IPS DF 6.9 (cell line): ENCODE measurements around the gene YKT6.
A peak's percentile ranks its signal among the peaks of the same experiment; 100 is the strongest.

ENCODE experiments used
- DNase-seq: peaks from one replicate; pipeline ENCODE4 v3.0.0-alpha.2; 2013; ENCODE audit warnings: low read depth, low spot score
- H3K27ac ChIP-seq: one replicate; pipeline ENCODE4 v1.5.1; 2013; ENCODE audit warnings: low read length, control low read depth
- H3K27me3 ChIP-seq: 2 replicates; pipeline ENCODE4 v1.6.1; 2013; ENCODE audit warnings: mild to moderate bottlenecking, low read length; ENCODE audit not compliant: control insufficient read depth, insufficient read depth
- H3K36me3 ChIP-seq: 2 replicates; pipeline ENCODE4 v1.6.1; 2013; ENCODE audit warnings: low read length; ENCODE audit not compliant: control insufficient read depth, insufficient read depth
- H3K4me1 ChIP-seq: 2 replicates; pipeline ENCODE4 v1.6.1; 2013; ENCODE audit warnings: low read length; ENCODE audit not compliant: control insufficient read depth, insufficient read depth
- H3K4me3 ChIP-seq: 2 replicates; pipeline ENCODE4 v1.5.1; 2013; ENCODE audit warnings: mild to moderate bottlenecking, low read length
- H3K9me3 ChIP-seq: 2 replicates; pipeline ENCODE4 v1.6.1; 2013; ENCODE audit warnings: low read length, inconsistent platforms; ENCODE audit not compliant: control insufficient read depth, insufficient read depth
- WGBS: extraction: QIAGEN DNeasy Blood & Tissue Kit; methylation state at CpG from one replicate; pipeline ENCODE4 v1.1.7; 2013; ENCODE audit warnings: mixed read lengths, missing lambda C conversion rate; ENCODE audit not compliant: insufficient read length, insufficient coverage; 5-methylcytosine and 5-hydroxymethylcytosine counted together

The YKT6 gene

DNA sequence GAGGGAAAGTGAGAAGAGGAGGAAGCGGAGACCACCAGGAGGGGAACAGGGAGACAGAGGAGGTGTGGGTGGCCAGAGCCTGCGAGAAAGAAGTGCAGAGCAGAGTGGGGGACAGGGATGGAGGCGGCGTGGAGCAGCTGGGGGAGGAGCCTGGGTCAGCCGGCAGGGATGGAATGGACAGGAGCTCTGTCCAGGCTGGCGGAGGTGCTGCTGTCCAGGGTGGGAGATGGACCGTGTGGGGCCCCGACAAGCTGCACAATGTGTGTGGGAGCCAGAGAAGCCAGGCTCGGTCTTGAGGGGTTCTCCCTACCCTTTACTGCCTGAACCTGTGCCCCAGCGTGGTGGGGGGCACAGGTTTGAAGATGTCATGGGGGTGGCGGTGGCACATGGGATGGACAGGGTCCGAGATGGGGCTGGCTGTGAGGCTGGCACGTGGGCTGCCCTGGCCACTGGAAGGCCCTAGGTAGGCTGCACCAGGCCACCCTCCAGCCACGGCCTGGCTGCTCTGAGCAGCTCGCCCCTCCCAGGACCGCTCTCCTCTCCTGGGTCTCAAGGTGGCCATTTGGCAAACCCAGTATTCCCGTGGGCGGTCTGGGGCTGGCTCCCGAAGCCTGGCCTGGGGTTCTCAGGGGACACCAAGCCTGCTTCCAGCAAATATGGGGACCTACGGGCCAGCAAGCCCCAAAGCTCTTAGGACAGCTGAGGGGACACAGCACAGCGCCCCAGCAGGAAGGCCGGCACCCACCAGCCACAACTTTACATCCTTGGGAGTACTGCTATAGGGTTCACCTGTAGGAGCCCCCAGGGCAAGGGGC is 32.3 kb downstream of the YKT6 start:
- Histone ChIP-seq H3K9me3 (no peaks in the 10 kb centered on the region), H3K4me1 (peaks cover 1% of the 10 kb centered on the region; the same call in 1 of the 2 replicates), H3K27me3 (no peaks in the 10 kb centered on the region), H3K36me3 (no peaks in the 10 kb centered on the region), H3K27ac (no peak overlapping the region), H3K4me3 (no peak overlapping the region)
- no peak for DNase-seq
- no CpG with 5 or more reads among the region's 22 CpGs for WGBS

DNA sequence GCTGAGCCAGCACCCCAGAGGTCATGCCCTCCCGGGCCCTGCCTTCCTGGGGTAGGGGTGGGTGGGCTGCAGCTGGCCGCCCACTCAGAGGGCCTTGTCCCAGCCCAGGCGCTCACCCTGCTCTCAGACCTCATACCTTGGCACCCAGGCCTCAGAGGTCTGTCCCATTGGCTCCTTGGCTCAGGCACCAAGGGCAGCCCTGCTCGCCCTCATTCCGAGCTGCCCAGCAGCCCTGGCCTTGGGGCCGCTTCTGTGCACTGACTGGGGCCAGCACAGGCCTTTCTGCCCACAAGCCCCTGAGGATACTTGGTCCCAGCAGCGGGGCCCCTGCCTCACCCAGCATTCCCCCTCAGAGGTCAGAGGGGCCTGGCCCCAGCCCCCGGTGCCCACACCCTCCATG is 34.3 kb downstream of the YKT6 start:
- no peaks in the 10 kb centered on the region for H3K27me3 ChIP-seq
- no peak overlapping the region for H3K27ac ChIP-seq
- no peaks in the 10 kb centered on the region for H3K9me3 ChIP-seq
- H3K36me3 ChIP-seq: no peaks in the 10 kb centered on the region
- H3K4me1 ChIP-seq: peaks cover 1% of the 10 kb centered on the region; the same call in 1 of the 2 replicates
- H3K4me3 ChIP-seq: no peak overlapping the region
- no peak for DNase-seq
- no CpG with 5 or more reads among the region's 8 CpGs for WGBS

DNA sequence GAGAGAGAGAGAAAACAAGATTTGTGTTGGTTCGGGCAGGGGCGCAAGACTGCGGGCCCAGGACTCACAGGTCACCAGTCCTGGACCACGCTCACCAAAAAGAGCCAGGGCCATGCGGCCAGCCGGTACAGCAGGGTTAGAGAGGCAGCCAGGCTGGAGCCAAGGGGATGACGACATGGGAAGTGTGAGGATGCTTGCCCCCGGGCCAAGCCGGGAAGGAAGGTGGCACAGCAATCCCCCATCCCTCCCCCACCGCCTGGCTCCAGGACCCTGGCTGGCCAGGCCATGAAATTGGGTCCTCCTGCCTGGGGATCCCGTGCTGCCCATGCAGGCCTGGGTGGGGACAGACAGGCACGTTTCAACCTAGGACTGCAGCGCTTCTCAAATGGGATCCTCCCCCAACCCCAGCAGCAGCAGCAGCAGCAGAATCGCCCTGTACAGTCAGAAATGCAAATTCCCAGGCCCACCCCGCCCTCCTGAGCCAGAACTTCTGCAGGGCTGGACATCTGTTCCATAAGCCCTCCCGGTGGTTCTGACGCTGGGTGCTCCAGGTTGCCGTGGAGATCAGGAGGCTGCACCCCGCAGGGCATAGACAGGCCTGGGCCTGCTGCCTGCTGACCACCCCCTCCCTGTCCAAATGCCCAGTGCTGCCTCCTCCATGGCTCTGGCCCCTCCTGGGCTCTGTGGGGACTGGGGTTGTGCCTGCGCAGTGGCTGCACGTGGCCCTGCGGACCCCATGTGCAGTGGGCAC is 35.0 kb downstream of the YKT6 start:
- WGBS: no CpG with 5 or more reads among the region's 22 CpGs

DNA sequence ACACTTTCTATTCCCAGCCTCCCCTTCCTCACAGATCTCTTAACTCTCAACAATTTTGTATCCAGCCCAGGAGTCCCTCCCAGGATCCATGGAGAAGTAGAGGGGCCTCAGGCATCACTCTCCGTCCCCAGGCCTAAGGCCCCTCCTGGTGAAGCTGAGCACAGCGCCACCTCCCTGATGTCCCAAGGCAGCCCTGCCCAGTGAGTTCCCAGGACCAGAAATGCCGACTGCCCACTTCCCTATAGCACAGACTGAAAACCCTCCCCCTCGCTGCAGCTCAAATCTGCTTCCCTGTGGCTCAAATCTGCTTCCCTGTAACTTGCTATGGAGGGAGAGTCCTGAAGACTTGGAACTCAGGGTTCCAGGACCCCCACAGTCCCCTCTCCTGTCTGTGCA is 35.6 kb downstream of the YKT6 start:
- H3K4me1 ChIP-seq: peaks cover 1% of the 10 kb centered on the region; the same call in 1 of the 2 replicates
- H3K9me3 ChIP-seq: no peaks in the 10 kb centered on the region
- no peak overlapping the region for H3K27ac ChIP-seq
- no CpG with 5 or more reads among the region's 4 CpGs for WGBS
- no peak for DNase-seq
- H3K27me3 ChIP-seq: no peaks in the 10 kb centered on the region
- no peaks in the 10 kb centered on the region for H3K36me3 ChIP-seq
- H3K4me3 ChIP-seq: no peak overlapping the region

More for the DNA sequence above, 35.0 kb downstream of the YKT6 start:
- no peak for DNase-seq
- H3K4me3 ChIP-seq: no peak overlapping the region
- H3K27ac ChIP-seq: no peak overlapping the region
- H3K4me1 ChIP-seq: peaks cover 1% of the 10 kb centered on the region; the same call in 1 of the 2 replicates
- no peaks in the 10 kb centered on the region for H3K36me3 ChIP-seq
- H3K9me3 ChIP-seq: no peaks in the 10 kb centered on the region
- H3K27me3 ChIP-seq: no peaks in the 10 kb centered on the region

DNA sequence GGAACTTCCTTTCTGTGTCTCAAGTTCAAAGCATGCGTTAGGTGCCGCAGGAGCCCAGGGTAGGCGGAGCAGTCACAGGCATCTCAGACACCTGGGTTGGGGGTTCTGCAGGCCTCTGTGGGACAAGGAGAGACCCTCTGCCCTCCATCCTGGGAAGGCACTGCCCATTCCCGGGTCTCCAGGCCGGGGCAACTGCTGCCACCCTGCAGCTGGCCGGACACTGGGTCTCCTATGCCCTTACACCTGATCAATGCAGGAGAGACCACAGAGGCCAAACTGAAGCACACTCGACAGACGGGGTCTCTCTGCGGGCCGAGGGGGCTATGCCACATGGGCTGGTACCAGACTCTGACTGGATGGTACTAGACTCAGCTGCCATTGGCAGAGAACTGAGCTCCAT is 36.9 kb downstream of the YKT6 start:
- WGBS: no CpG with 5 or more reads among the region's 10 CpGs
- Histone ChIP-seq H3K36me3 (no peaks in the 10 kb centered on the region), H3K9me3 (no peaks in the 10 kb centered on the region), H3K27ac (no peak overlapping the region), H3K4me1 (peaks cover 1% of the 10 kb centered on the region; the same call in 1 of the 2 replicates), H3K27me3 (no peaks in the 10 kb centered on the region), H3K4me3 (no peak overlapping the region)
- DNase-seq: no peak

DNA sequence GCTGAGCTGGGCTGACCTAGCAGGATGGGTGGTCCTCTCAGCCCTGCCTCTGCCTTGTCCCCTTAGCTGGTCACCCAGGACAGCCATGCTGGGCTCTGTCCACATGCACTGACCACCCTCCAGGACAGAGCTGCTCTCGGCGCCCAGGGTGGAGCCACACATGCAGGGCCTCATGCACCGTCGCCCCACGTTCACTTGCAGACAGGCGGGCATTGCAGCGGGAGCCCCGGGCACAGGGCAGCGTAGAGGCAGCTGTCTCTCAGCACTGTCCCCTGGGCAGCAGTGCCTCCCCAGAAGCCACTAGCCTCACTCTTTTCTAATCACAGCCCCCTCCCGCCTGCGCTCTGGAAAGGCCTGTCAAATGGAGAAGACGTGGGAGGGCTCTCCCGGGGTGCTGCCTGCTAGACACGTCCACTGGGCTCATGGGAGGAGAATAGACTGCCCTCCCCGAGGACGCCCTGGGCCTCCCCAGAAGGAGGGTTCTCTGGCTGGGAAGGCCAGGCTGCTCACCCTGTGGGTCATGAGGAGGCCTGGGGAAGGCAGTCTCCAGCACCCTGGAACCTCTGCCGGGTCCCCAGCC is 37.4 kb downstream of the YKT6 start:
- Histone ChIP-seq H3K9me3 (no peaks in the 10 kb centered on the region), H3K4me3 (no peak overlapping the region), H3K27me3 (no peaks in the 10 kb centered on the region), H3K27ac (no peak overlapping the region), H3K36me3 (no peaks in the 10 kb centered on the region), H3K4me1 (peaks cover 1% of the 10 kb centered on the region; the same call in 1 of the 2 replicates)
- WGBS: no CpG with 5 or more reads among the region's 17 CpGs
- no peak for DNase-seq

DNA sequence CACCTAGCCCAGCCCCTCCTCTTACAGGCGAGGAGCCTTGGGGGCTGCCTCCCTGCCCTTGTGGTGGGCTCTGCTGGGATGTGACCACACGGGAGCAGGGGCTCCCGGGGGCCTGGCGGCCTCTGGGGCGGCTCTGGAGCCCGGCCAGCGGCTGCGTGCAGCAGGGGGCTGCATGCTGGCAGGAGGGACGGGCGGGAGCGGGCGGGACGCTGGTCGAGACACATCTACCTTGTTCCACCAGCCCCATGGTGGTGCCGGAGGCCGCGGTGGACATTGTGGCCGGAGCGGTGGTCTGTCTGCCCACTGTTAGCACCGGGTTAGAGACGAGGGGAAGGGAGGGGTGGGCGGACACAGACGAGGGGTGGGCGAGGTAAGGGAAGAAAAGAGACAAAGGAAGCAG is 38.6 kb downstream of the YKT6 start:
- no peak for DNase-seq
- Histone ChIP-seq H3K4me3 (no peak overlapping the region), H3K9me3 (no peaks in the 10 kb centered on the region), H3K36me3 (no peaks in the 10 kb centered on the region), H3K27me3 (no peaks in the 10 kb centered on the region), H3K27ac (no peak overlapping the region), H3K4me1 (peaks cover 1% of the 10 kb centered on the region; the same call in 1 of the 2 replicates)
- WGBS: no CpG with 5 or more reads among the region's 24 CpGs

DNA sequence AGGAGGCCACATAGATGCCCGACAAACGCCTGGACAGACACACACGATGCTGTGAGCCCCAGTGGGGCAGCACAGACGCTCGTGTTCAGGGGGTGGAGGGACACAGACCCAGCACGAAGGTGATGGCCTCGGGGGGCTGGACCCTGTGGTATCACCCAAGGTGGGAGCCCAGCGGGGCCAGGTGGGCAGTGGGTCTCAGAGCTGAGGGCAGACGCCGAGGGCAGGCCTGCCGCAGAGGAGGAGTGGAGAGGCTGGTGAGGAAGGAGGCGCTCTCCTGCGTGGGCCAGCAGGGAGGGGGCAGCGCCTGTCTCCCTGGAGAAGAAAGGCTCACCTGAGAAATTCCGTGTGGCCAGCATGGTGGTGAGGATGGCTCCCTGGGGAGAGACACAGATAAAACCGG is 39.6 kb downstream of the YKT6 start:
- H3K36me3 ChIP-seq: no peaks in the 10 kb centered on the region
- DNase-seq: no peak
- no CpG with 5 or more reads among the region's 16 CpGs for WGBS

DNA sequence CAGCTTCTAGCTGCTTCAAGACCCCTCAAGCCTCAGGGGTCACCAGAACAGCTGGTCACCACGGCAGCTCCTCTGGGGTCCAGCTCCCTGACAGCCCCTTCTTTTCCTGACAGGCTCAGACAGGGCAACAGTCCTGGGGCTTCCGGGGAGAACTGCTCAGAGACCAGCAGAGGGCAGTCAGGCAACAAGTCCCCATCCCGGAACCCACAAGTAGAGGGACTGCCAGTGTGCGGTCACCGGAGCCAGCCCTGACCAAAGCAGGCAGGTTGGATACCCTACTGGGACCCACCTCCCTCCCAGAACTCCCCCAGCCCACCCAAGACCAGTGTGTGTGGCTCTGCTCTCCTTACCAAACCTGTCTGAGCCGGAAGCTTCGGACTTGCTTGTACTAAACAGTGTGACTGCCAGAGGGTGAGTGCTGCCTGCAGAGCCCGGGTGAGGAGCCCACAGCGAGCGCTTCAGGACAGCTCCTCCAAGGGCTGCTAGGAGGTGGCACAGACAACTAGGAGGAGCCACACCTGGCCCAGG is 40.3 kb downstream of the YKT6 start:
- no peak overlapping the region for H3K27ac ChIP-seq
- H3K9me3 ChIP-seq: no peaks in the 10 kb centered on the region
- WGBS: no CpG with 5 or more reads among the region's 10 CpGs

More for the DNA sequence above, 39.6 kb downstream of the YKT6 start:
- Histone ChIP-seq H3K4me1 (0 out of 2 replicates have a peak, but pooled peaks cover 1% of the 10 kb centered on the region), H3K9me3 (no peaks in the 10 kb centered on the region), H3K27ac (no peak overlapping the region), H3K4me3 (no peak overlapping the region), H3K27me3 (no peaks in the 10 kb centered on the region)

DNA sequence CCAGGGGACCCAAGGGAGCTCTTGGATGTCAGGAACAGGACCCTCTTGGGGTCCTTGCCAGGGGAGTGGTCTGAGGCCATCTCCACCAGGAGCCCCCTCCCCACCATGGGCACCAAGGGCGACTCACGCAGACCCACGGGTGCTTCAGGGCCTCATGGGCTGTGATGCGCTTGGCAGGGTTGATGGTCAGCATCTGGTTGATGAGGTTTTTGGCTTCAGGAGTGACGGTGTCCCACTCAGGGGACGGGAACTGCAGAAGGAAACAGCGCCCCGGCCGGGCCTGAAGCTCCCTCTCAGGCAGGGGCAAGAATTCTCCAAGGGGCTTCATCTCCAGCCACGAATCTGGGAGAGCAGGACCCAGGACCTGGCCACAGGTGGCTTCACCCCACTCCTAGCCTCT is 41.3 kb downstream of the YKT6 start:
- H3K36me3 ChIP-seq: no peaks in the 10 kb centered on the region
- no peak overlapping the region for H3K27ac ChIP-seq
- no CpG with 5 or more reads among the region's 10 CpGs for WGBS
- H3K4me1 ChIP-seq: no peaks in the 10 kb centered on the region
- H3K4me3 ChIP-seq: no peak overlapping the region
- H3K9me3 ChIP-seq: no peaks in the 10 kb centered on the region
- no peak for DNase-seq
- H3K27me3 ChIP-seq: no peaks in the 10 kb centered on the region

More for the DNA sequence above, 40.3 kb downstream of the YKT6 start:
- peak; percentile 45 for DNase-seq
- H3K36me3 ChIP-seq: no peaks in the 10 kb centered on the region
- H3K4me3 ChIP-seq: no peak overlapping the region
- 0 out of 2 replicates have a peak, but pooled peaks cover 1% of the 10 kb centered on the region for H3K4me1 ChIP-seq
- no peaks in the 10 kb centered on the region for H3K27me3 ChIP-seq
